22Rv1 (cell line): ENCODE data around the gene TTC28.

Experiments
- CTCF ChIP-seq: fragments of 450-650 bp; IDR thresholded peaks from 2 replicates; pipeline ENCODE4 v1.5.1; 2017; ENCODE audit warnings: mild to moderate bottlenecking
- ZFX ChIP-seq: fragments of 450-650 bp; IDR thresholded peaks from 2 replicates; pipeline ENCODE4 v1.6.1; 2017; ENCODE audit warnings: antibody characterized with exemption, borderline replicate concordance

GRCh38 chr22:28299309-28299708, 380.3 kb downstream of the TTC28 start:
- TF ChIP-seq CTCF (no peak), ZFX (no peak)
